SK-N-SH (cell line): ENCODE results near the gene NXPH4.

Experiments used
- EZH2phosphoT487 ChIP-seq: fragments of 200-600 bp; sonication (generic); IDR thresholded peaks from 2 replicates; pipeline ENCODE4 v1.6.1; 2017; ENCODE audit warnings: low read depth, mixed run types, mild to moderate bottlenecking, antibody characterized with exemption, moderate library complexity, borderline replicate concordance
- FOSL2 ChIP-seq: IDR thresholded peaks from 2 replicates; pipeline ENCODE4 v1.4.0; 2012; ENCODE audit warnings: low read depth, mild to moderate bottlenecking, moderate library complexity, borderline replicate concordance
- MXI1 ChIP-seq: IDR thresholded peaks from 2 replicates; pipeline ENCODE4 v1.6.1; 2012; ENCODE audit warnings: mild to moderate bottlenecking, low read depth, low read length, improper control_type of control experiment
- NFIC ChIP-seq: IDR thresholded peaks from 2 replicates; pipeline ENCODE4 v1.4.0; 2012; ENCODE audit warnings: borderline replicate concordance
- POLR2AphosphoS5 ChIP-seq: IDR thresholded peaks from 2 replicates; pipeline ENCODE4 v1.6.1; 2012; ENCODE audit warnings: low read depth, low read length
- TAF1 ChIP-seq: IDR thresholded peaks from 2 replicates; pipeline ENCODE4 v1.6.1; 2012; ENCODE audit warnings: low read depth, mild to moderate bottlenecking, low read length, moderate library complexity, borderline replicate concordance
- TEAD4 ChIP-seq: IDR thresholded peaks from 2 replicates; pipeline ENCODE4 v1.4.0; 2012; ENCODE audit warnings: mild to moderate bottlenecking, borderline replicate concordance; ENCODE audit not compliant: insufficient read depth
- TF ChIP-seq, protein P1 (sequence below): fragments of 150-350 bp; IDR thresholded peaks from 2 replicates; pipeline ENCODE4 v1.6.1; 2016; ENCODE audit warnings: mild to moderate bottlenecking, low read depth, low read length
- TF ChIP-seq, protein P2 (sequence below): IDR thresholded peaks from 2 replicates; pipeline ENCODE4 v1.4.0; 2012; ENCODE audit warnings: low read depth, borderline replicate concordance

DNA sequence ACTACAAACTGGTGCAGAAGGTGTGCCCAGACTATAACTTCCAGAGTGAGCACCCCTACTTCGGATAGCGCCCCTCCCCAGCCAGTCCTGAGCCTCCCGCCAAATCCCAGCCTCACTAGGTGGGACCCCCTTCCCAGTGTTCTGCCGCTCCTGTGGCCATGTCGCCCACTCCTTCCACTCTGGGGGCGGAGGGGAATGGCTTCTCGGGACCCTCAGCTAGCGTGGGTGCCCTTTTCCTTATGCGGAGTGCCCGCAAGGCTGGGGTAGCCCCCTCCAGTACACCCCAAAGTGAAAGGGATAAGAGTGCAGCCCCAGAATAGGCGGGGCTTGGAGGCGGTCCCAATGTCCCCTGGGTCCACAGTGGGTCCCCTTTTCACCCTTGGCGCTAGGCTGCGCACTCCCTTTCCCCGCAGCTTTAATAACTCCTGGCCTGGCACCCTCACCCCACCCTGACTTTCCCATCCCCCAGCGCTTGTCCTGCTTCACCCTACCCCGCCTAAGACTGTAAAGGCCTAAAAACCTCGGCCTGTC, 9.2 kb downstream of the NXPH4 start:
- TF ChIP-seq, protein P1, sequence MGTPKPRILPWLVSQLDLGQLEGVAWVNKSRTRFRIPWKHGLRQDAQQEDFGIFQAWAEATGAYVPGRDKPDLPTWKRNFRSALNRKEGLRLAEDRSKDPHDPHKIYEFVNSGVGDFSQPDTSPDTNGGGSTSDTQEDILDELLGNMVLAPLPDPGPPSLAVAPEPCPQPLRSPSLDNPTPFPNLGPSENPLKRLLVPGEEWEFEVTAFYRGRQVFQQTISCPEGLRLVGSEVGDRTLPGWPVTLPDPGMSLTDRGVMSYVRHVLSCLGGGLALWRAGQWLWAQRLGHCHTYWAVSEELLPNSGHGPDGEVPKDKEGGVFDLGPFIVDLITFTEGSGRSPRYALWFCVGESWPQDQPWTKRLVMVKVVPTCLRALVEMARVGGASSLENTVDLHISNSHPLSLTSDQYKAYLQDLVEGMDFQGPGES, result no peak
- TF ChIP-seq FOSL2 (no peak), TEAD4 (no peak), NFIC (no peak), POLR2AphosphoS5 (no peak), EZH2phosphoT487 (no peak), TAF1 (no peak), MXI1 (no peak)
- TF ChIP-seq, protein P2, sequence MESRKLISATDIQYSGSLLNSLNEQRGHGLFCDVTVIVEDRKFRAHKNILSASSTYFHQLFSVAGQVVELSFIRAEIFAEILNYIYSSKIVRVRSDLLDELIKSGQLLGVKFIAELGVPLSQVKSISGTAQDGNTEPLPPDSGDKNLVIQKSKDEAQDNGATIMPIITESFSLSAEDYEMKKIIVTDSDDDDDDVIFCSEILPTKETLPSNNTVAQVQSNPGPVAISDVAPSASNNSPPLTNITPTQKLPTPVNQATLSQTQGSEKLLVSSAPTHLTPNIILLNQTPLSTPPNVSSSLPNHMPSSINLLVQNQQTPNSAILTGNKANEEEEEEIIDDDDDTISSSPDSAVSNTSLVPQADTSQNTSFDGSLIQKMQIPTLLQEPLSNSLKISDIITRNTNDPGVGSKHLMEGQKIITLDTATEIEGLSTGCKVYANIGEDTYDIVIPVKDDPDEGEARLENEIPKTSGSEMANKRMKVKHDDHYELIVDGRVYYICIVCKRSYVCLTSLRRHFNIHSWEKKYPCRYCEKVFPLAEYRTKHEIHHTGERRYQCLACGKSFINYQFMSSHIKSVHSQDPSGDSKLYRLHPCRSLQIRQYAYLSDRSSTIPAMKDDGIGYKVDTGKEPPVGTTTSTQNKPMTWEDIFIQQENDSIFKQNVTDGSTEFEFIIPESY, result no peak
